Endothelial cell of umbilical vein (primary cell): ENCODE measurements around the gene ACAP1. TPM values are rescaled to one million over a fixed set of nuclear protein-coding genes. Genes with fewer than 3 reads are reported as not detected.

ENCODE experiments used
- BruUV-seq: library from RNA; stranded (reverse); fragments of 400-500 nt; replicated peaks from 2 replicates; lab custom pipeline; 2021; lab: Mats Ljungman, UMichigan
- CTCF ChIA-PET: fragments of 300-600, 350-600 bp; sonication (Branson Sonifier 250); formaldehyde crosslinking; loops from one replicate; lab custom pipeline; 2021; ENCODE audit warnings: antibody characterized with exemption, inconsistent platforms; lab: Charles Lee
- POLR2A ChIA-PET: fragments of 300-600, 350-600 bp; sonication (Branson Sonifier 250); formaldehyde crosslinking; loops from one replicate; lab custom pipeline; 2021; ENCODE audit warnings: antibody characterized with exemption, inconsistent platforms; lab: Charles Lee
- DNase-seq: peaks from one replicate; pipeline ENCODE4 v3.0.0-alpha.2; 2011; ENCODE audit warnings: low read depth, low spot score
- FAIRE-seq: peaks from 2 replicates; lab custom pipeline; 2011; peaks lifted over from hg19 to GRCh38; lab: Jason Lieb, UNC
- H2AFZ ChIP-seq: 2 replicates; pipeline ENCODE4 v1.6.0; 2012; ENCODE audit warnings: low read depth, low read length, control low read depth, inconsistent platforms
- H3K27ac ChIP-seq: 2 replicates; pipeline ENCODE4 v1.5.1; 2011; ENCODE audit warnings: low read depth, mild to moderate bottlenecking, control low read depth, low read length, moderate library complexity; ENCODE audit not compliant: insufficient read depth
- H3K27me3 ChIP-seq, 2 experiments: 2 replicates each; pipeline versions ENCODE4 v1.6.0 to v1.6.1; 2011; ENCODE audit warnings: low read length in 2 of 2, mixed read lengths in 1 of 2; ENCODE audit not compliant: control insufficient read depth in 2 of 2, insufficient read depth in 2 of 2
- H3K36me3 ChIP-seq, 2 experiments: 2 replicates in 1 of 2; 3 replicates in 1 of 2; pipeline ENCODE4 v1.5.1; 2011; ENCODE audit warnings: low read length in 2 of 2, mild to moderate bottlenecking in 1 of 2, moderate library complexity in 1 of 2; ENCODE audit not compliant: control insufficient read depth in 2 of 2, insufficient read depth in 2 of 2; ENCODE audit errors: extremely low read depth in 1 of 2
- H3K4me1 ChIP-seq: 3 replicates; pipeline ENCODE4 v1.5.1; 2011; ENCODE audit warnings: mild to moderate bottlenecking, low read length; ENCODE audit not compliant: control insufficient read depth, insufficient read depth; ENCODE audit errors: extremely low read depth
- H3K4me2 ChIP-seq: 2 replicates; pipeline ENCODE4 v1.6.1; 2011; ENCODE audit warnings: low read length, control low read depth, mixed read lengths; ENCODE audit not compliant: insufficient read depth
- H3K4me3 ChIP-seq, 3 experiments: fragments of 200-600 bp in 1 of 3; sonication (generic), shearing (Covaris generic) in 1 of 3; replicated peaks in 1 of 3; 2 replicates each; pipeline ENCODE4 v1.5.1; 2011 to 2016; ENCODE audit warnings: control low read depth in 3 of 3, low read length in 3 of 3, mild to moderate bottlenecking in 2 of 3, inconsistent platforms in 1 of 3, low read depth in 1 of 3, moderate library complexity in 1 of 3; ENCODE audit not compliant: insufficient read depth in 1 of 3
- H3K79me2 ChIP-seq: 2 replicates; pipeline ENCODE4 v1.6.0; 2012; ENCODE audit warnings: low read length, inconsistent platforms; ENCODE audit not compliant: control insufficient read depth, insufficient read depth
- H3K9ac ChIP-seq: replicated peaks from 2 replicates; pipeline ENCODE3; 2011; ENCODE audit warnings: low read length, control low read depth; ENCODE audit not compliant: insufficient read depth; ENCODE audit errors: extremely low read depth
- H3K9me1 ChIP-seq: replicated peaks from 3 replicates; pipeline ENCODE4 v1.6.0; 2011; ENCODE audit warnings: mild to moderate bottlenecking, low read length; ENCODE audit not compliant: control insufficient read depth, insufficient read depth; ENCODE audit errors: extremely low read depth
- H3K9me3 ChIP-seq: replicated peaks from 2 replicates; pipeline ENCODE4 v1.5.1; 2012; ENCODE audit warnings: low read length, inconsistent platforms; ENCODE audit not compliant: control insufficient read depth, insufficient read depth
- H4K20me1 ChIP-seq: replicated peaks from 2 replicates; pipeline ENCODE3; 2011; ENCODE audit warnings: mild to moderate bottlenecking, low read length; ENCODE audit not compliant: control insufficient read depth, insufficient read depth; ENCODE audit errors: extremely low read depth
- EZH2 ChIP-seq: IDR thresholded peaks from 2 replicates; pipeline ENCODE4 v1.6.1; 2012; ENCODE audit warnings: borderline replicate concordance, low read depth, mild to moderate bottlenecking, moderate library complexity, low read length, inconsistent platforms; ENCODE audit not compliant: severe bottlenecking
- FOS ChIP-seq: IDR thresholded peaks from 2 replicates; pipeline ENCODE4 v1.6.1; 2011; ENCODE audit warnings: mild to moderate bottlenecking, low read length, moderate library complexity, borderline replicate concordance; ENCODE audit not compliant: insufficient read depth
- GATA2 ChIP-seq: IDR thresholded peaks from 2 replicates; pipeline ENCODE4 v1.7.0; 2011; ENCODE audit warnings: low read depth, mild to moderate bottlenecking, moderate library complexity, mixed read lengths, low read length; ENCODE audit not compliant: insufficient read length, insufficient read depth
- JUN ChIP-seq: IDR thresholded peaks from 2 replicates; pipeline ENCODE4 v1.6.1; 2011; ENCODE audit warnings: borderline replicate concordance, low read depth; ENCODE audit not compliant: insufficient read length, insufficient read depth
- MYC ChIP-seq: IDR thresholded peaks from one replicate; pipeline ENCODE4 v1.6.1; 2011; ENCODE audit warnings: mild to moderate bottlenecking, low read depth, low read length
- POLR2A ChIP-seq: IDR thresholded peaks from 2 replicates; pipeline ENCODE4 v1.6.1; 2012; ENCODE audit warnings: low read depth, mild to moderate bottlenecking, control low read depth, low read length
- POLR2AphosphoS5 ChIP-seq: IDR thresholded peaks from 2 replicates; pipeline ENCODE4 v1.6.1; 2012; ENCODE audit warnings: low read depth, mild to moderate bottlenecking, control low read depth, low read length, moderate library complexity; ENCODE audit not compliant: insufficient read depth
- dilution Hi-C: fragments of 300-500 bp; cut with MboI; formaldehyde crosslinking; loops from one replicate; pipeline ENCODE4 v1.15.0; 2019; ENCODE audit warnings: low sequenced_read_pairs; ENCODE audit not compliant: extremely low pct_ligation_motif_present
- intact Hi-C: fragments of 100-400 bp; cut with micrococcal nuclease; formaldehyde crosslinking; loops from one replicate; pipeline ENCODE4 v1.10.0; 2022
- polyA plus RNA-seq, 4 experiments: library from polyadenylated mRNA; depleted of rRNA in 3 of 4; stranded (reverse) in 3 of 4; unstranded in 1 of 4; fragments of >200 nt; gene quantifications; 2 replicates each; pipeline versions ENCODE4 v1.2.1 to v1.2.3, GENCODE V29; 2011 to 2012; ENCODE audit warnings: missing spikeins in 1 of 4
- total RNA-seq: library from RNA; stranded (reverse); gene quantifications from 2 replicates; pipeline ENCODE4 v1.2.3, GENCODE V29; 2021
- TF ChIP-seq, protein P1 (sequence below), 2 donors: IDR thresholded peaks; 1 replicate in 1 of 2; 2 replicates in 1 of 2; pipeline ENCODE4 v1.5.1; 2011; ENCODE audit warnings: low read length in 2 of 2, mild to moderate bottlenecking in 2 of 2, moderate library complexity in 2 of 2, control low read depth in 1 of 2, inconsistent platforms in 1 of 2, low read depth in 1 of 2; ENCODE audit not compliant: insufficient read depth in 1 of 2; ENCODE audit errors: extremely low read depth in 1 of 2
- TF ChIP-seq, protein P2 (sequence below): IDR thresholded peaks from 2 replicates; pipeline ENCODE4 v1.6.1; 2011; ENCODE audit not compliant: insufficient read depth, insufficient read length

Gene ACAP1
- total and polyA plus RNA-seq, 2 donors (not counting 3 experiments of a cell fraction or from before 2014, with no cell fraction given) = 0.46 TPM; not detected in 1

DNA sequence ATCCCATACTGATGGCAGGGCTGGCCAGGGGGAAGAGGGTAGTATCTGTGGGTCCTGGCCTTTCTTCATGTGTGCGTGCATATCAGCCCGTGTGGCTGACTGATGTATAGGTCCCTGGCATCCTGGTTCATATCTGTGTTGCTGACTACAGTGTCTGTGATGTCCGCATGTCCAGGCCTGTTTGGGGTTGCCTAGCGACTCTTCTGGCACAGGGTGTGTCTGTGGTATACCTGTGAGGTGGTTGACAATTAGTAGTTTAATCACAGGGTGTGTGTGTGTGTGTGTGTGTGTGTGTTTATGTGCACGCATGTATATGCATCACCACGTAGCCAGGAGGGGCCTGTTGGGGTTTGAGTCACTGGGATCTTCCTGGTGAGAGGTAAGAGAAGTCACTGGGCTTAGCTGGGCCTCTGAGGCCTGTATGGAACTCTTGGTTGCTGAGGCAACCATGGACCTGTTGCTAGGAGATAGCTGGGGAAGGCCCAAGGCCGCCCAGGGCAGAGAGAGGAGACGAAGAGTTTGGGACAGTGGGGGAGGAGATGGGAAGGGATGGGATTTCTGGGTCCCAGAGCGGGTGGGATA is 18.0 kb downstream of the ACAP1 start:
- no peak for FAIRE-seq
- intact Hi-C loops = loop anchor here (5.0 kb wide), 1 partner anchor 333 kb away; the partner anchor contains the start of genes TP53 and WRAP53
- Histone ChIP-seq H3K4me2 (no peak overlapping the region), H3K27ac (no peak overlapping the region), H3K27me3 (no peaks in the 10 kb centered on the region), H3K36me3 (no peaks in the 10 kb centered on the region), H3K9me3 (no peaks in the 10 kb centered on the region), H3K4me3 (no peak overlapping the region), H3K9ac (no peak overlapping the region), H3K9me1 (no peaks in the 10 kb centered on the region), H3K4me1 (peaks cover 17% of the 10 kb centered on the region), H3K79me2 (no peaks in the 10 kb centered on the region), H2AFZ (no peak overlapping the region), H4K20me1 (no peaks in the 10 kb centered on the region)
- CTCF ChIA-PET = interaction anchor here (1.6 to 4.0 kb wide), 7 partner anchors 8 to 235 kb away, joined by 3 to 70 read pairs (median 8); partner anchors contain the start of genes NEURL4, SOX15 and TMEM102
- TF ChIP-seq POLR2AphosphoS5 (no peak), FOS (no peak), GATA2 (no peak)
- no TSS peak for BruUV-seq
- no peak for DNase-seq
- POLR2A ChIA-PET = no interaction called here
- dilution Hi-C loops = no loop called here

DNA sequence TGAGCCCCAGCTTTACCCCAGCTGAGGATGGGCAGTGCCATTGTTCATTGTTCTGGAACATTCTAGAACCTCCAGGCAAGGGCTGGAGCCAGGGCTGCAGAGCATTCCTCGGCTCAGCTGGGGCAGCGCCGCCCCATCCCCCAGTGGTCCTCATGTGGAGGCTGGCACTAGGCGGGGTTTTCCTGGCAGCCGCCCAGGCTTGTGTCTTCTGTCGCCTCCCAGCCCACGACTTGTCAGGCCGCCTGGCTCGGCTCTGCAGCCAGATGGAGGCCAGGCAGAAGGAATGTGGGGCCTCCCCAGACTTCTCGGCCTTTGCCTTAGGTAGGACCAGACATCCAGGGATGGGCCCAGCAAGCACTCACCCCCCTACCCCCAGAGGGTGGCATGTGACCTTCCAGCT is 18.7 kb downstream of the ACAP1 start, which contains the start of gene TMEM95:
Gene TMEM95, plus strand, starts transcription at position 104 of the 400 bp plus-strand sequence. Its CDS starts 49 bp downstream, at position 153.
- Histone ChIP-seq H4K20me1 (no peaks in the 10 kb centered on the region), H3K79me2 (no peaks in the 10 kb centered on the region), H3K27me3 (no peaks in the 10 kb centered on the region), H3K4me2 (no peak within 1 kb of the TSS), H3K9me3 (no peaks in the 10 kb centered on the region), H3K36me3 (no peaks in the 10 kb centered on the region), H3K9ac (no peak within 1 kb of the TSS), H3K9me1 (no peaks in the 10 kb centered on the region), H2AFZ (no peak within 1 kb of the TSS), H3K4me1 (peaks cover 15% of the 10 kb centered on the region), H3K4me3 (no peak within 1 kb of the TSS), H3K27ac (no peak within 1 kb of the TSS)
- TF ChIP-seq, protein P1, sequence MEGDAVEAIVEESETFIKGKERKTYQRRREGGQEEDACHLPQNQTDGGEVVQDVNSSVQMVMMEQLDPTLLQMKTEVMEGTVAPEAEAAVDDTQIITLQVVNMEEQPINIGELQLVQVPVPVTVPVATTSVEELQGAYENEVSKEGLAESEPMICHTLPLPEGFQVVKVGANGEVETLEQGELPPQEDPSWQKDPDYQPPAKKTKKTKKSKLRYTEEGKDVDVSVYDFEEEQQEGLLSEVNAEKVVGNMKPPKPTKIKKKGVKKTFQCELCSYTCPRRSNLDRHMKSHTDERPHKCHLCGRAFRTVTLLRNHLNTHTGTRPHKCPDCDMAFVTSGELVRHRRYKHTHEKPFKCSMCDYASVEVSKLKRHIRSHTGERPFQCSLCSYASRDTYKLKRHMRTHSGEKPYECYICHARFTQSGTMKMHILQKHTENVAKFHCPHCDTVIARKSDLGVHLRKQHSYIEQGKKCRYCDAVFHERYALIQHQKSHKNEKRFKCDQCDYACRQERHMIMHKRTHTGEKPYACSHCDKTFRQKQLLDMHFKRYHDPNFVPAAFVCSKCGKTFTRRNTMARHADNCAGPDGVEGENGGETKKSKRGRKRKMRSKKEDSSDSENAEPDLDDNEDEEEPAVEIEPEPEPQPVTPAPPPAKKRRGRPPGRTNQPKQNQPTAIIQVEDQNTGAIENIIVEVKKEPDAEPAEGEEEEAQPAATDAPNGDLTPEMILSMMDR (IDR thresholded peaks at IDR 0.05; ENCODE audit: extremely low read depth in 1 of 2, insufficient read depth in 1 of 2, low read depth in 1 of 2, low read length in 2 of 2) = no peak
- TF ChIP-seq POLR2A (no peak), JUN (no peak), POLR2AphosphoS5 (no peak), FOS (no peak), MYC (no peak), EZH2 (no peak), GATA2 (no peak)
- TF ChIP-seq, protein P2, sequence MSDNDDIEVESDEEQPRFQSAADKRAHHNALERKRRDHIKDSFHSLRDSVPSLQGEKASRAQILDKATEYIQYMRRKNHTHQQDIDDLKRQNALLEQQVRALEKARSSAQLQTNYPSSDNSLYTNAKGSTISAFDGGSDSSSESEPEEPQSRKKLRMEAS = no peak
- BruUV-seq = no TSS peak
- FAIRE-seq (no peak), DNase-seq (no peak)
- dilution Hi-C loops (no loop called here), intact Hi-C loops (loop anchor here (5.0 kb wide), 1 partner anchor 37 kb away; the partner anchor contains the start of gene PLSCR3)
- CTCF ChIA-PET = interaction anchor here (0.8 to 4.0 kb wide), 14 partner anchors 10 to 332 kb away, joined by 3 to 70 read pairs (median 10); partner anchors contain the start of genes TMEM102, TMEM256, TNK1 and TP53
- POLR2A ChIA-PET = no interaction called here
